ENCODE results near the gene KLHDC7A.

GRCh38 chr1:18468570-18468969 lies 12.2 kb upstream of the KLHDC7A start:
- no peak for TF ChIP-seq CTCF (IDR thresholded peaks at IDR 0.05)
- TF ChIP-seq POLR2A (IDR thresholded peaks at IDR 0.05) = no peak

All from esophagus squamous epithelium (tissue), 4 donors.